NCI-H2081 treated with DMSO at 0.1 percent for 48 hours (cell line): Measurements from ENCODE around the gene CRY2.
"Not testable (repeated sequence)": the region's sequence is repeated elsewhere in the genome, so short reads cannot be mapped to it uniquely, and the experiment has no call there.

ENCODE experiments used
- DNase-seq: peaks from one replicate; lab custom pipeline; 2025; lab: John Stamatoyannopoulos, UW

Gene CRY2

DNA sequence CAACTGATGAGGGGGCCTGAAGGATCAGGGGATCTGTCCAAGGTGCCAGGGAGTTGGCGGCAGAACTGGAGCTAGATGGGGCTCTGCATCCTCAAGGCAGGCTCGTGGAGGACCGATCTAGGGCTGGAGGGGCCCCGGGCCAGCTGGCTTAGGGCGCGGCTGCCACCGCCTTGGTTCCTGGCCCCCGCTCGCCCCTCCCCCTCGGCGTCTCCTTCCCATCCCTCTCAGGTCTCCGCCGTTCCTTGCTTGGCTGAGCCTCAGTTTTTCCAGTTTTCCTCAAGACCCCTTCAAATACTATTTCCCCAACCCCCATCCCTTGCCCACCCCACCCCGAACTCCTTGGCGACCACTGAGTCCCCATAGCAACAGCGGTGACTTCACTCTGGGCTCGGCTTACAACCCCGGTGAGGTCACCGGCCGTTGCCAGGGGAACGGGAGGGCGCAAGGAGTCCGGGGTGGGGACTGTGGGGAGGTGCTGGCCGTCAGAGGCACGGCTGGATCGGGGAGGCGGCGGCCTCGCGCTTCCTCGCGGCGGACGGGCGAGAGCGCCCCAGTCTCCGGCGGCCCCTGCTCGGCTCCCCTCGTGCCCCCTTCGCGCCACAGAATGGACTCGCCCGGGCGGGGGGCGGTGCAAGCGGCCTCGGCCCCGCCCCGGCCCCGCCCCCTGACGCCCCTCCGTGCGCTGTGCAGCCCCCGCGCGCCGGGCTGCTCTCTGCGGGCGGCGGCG lies 52.3 kb downstream of the CRY2 start:
- peak; percentile 41 for DNase-seq

DNA sequence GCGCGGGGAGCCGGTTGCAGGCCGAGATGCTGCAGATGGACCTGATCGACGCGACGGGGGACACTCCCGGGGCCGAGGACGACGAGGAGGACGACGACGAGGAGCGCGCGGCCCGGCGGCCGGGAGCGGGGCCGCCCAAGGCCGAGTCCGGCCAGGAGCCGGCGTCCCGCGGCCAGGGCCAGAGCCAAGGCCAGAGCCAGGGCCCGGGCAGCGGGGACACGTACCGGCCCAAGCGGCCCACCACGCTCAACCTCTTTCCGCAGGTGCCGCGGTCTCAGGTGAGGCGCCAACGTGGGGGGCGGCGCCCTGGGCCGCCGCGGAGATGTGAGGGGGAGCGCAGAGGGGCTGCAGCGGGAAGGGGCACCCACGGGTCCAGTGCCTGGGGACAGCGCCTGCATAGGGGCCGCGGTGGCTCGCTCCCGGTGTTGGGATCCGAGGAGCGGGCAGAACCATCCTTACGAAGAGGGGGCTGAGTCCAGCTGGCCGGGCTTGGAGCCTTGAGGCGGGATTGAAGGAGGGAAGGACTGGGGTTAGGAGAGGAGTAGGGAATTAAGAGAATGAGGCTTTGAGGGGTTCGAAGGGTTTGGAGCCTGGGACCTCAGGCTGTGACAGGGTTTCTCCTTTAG lies 53.0 kb downstream of the CRY2 start:
- not testable (repeated sequence) for DNase-seq

DNA sequence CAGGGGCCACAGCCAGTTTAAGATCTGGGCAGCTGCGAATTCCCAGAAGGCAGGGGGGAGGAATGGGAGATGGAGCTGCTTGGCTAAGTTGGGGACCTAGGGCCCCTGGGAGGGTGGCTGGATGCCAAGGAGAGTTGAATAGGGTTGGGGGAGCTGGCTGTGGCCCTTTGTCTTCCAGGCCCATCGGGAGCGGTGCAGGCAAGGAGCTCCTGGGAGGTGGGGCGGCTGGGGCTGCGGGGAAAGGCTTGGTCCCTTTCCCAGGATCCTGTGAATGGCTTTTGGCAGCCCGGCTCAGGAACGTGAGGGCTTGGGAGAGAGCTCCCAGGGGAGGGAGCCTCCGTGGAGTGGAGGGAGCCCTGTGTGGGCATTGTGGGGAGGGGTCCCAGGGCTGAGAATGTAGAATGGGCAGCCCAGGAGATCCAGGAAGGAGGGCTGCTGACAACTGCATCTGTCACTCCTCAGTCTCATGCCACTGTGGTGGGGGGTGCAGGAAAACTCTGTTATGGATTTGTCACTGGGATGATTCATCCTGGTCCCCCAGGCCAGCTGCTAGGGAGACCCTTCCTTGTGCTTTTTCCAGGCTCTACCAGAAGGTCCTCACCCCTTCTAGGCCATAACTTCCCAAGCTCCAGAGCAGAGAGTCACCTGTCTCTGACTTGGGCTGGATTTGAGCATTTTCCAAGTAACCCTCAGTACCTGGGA lies 53.8 kb downstream of the CRY2 start:
- no peak for DNase-seq

DNA sequence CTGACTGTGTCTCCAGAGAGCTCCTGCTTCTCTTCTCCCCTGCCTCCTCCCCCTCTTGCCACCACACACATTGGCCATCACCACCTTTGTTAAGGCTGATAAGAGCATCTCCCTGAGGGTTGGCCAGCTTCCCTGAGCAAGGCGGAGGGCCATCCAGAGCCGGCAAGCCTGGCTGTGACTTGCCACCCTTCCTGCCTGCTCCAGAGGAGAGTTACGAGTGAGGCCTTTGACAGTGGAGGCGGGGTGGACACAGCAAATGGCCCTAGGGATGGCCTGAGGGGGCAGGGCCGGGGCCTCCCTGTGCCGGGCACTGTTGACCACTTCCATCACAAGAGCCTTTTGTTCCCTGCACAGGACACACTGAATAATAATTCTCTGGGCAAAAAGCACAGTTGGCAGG lies 54.4 kb downstream of the CRY2 start:
- DNase-seq = no peak

DNA sequence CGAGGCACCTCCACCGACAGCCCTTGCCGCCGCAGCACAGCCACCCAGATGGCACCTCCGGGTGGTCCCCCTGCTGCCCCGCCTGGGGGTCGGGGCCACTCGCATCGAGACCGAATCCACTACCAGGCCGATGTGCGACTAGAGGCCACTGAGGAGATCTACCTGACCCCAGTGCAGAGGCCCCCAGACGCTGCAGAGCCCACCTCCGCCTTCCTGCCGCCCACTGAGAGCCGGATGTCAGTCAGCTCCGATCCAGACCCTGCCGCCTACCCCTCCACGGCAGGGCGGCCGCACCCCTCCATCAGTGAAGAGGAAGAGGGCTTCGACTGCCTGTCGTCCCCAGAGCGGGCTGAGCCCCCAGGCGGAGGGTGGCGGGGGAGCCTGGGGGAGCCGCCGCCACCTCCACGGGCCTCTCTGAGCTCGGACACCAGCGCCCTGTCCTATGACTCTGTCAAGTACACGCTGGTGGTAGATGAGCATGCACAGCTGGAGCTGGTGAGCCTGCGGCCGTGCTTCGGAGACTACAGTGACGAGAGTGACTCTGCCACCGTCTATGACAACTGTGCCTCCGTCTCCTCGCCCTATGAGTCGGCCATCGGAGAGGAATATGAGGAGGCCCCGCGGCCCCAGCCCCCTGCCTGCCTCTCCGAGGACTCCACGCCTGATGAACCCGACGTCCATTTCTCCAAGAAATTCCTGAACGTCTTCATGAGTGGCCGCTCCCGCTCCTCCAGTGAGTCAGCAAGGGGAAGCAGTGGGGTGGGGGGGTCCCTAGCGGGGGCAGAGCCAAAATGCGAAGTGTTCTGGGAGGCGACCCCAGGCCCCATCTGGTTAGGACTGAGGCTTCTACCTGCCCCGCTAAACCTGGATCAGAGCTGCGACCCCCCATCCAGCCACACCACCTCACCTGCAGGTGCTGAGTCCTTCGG lies 55.4 kb downstream of the CRY2 start:
- no peak for DNase-seq

DNA sequence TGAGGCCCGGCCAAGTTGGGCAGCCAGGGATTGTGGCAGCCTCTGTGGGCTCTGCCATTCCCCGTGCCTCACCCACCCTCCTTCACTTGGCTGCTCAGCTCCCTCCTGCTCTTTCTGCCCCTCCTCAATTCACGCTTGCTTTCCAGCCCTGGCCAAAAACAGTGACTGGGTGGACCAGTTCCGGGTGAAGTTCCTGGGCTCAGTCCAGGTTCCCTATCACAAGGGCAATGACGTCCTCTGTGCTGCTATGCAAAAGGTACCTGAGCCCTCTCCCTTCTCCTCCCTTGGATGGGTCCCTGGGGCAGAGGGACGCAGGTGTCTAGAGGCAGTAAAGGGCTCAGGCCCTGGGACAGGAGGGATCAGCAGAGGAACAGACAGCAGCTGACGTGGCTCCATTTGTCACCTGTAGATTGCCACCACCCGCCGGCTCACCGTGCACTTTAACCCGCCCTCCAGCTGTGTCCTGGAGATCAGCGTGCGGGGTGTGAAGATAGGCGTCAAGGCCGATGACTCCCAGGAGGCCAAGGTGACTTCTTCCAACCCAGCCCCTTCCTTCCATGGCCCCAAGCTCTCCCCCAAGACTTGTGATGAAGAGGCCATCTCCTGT lies 57.1 kb downstream of the CRY2 start:
- DNase-seq = no peak

DNA sequence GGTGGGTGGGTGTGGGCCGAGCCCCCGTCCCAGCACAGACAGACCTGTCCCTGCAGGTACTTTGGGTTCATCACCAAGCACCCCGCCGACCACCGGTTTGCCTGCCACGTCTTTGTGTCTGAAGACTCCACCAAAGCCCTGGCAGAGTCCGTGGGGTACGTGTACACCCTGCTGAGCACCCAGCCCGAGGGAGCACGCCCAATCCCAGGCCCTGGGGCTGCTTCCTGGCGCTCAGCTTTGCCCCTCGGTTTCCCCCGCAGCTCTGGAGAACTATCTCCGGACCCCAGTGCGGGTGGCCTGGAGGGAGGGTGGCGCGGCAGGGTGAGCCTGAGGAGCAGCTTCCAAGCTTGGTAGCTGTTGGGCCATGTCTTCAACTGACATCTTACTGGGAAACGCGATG lies 57.8 kb downstream of the CRY2 start:
- DNase-seq = no peak

DNA sequence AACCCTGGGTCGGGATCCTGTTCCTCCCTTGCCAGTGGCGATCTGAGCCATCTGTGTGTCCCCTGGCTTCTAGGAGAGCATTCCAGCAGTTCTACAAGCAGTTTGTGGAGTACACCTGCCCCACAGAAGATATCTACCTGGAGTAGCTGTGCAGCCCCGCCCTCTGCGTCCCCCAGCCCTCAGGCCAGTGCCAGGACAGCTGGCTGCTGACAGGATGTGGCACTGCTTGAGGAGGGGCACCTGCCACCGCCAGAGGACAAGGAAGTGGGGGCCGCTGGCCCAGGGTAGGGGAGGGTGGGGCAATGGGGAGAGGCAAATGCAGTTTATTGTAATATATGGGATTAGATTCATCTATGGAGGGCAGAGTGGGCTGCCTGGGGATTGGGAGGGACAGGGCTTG lies 58.3 kb downstream of the CRY2 start:
- DNase-seq = not testable (repeated sequence)

DNA sequence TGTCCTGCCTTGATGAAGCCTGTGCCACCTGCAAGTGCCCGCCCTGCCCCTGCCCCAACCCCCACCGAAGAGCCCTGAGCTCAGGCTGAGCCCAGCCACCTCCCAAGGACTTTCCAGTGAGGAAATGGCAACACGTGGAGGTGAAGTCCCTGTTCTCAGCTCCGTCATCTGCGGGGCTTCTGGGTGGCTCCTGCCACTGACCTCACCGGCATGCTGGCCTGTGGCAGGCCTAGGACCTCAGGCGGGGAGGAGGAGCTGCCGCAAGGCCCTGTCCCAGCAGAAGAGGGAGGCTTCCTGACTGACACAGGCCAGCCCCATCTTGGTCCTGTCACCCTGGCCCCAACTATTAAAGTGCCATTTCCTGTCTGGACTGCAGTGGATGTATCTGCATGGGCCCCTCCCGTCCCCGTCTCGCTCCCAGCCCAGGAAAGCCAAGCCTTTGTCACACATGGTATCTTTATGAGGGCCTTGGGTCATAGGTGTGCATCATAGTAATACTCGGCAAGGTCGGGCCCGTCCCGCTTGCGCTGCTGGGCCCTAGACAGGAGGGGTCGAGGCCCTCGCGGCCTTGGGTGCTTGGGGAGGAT lies 58.9 kb downstream of the CRY2 start:
- DNase-seq = no peak

DNA sequence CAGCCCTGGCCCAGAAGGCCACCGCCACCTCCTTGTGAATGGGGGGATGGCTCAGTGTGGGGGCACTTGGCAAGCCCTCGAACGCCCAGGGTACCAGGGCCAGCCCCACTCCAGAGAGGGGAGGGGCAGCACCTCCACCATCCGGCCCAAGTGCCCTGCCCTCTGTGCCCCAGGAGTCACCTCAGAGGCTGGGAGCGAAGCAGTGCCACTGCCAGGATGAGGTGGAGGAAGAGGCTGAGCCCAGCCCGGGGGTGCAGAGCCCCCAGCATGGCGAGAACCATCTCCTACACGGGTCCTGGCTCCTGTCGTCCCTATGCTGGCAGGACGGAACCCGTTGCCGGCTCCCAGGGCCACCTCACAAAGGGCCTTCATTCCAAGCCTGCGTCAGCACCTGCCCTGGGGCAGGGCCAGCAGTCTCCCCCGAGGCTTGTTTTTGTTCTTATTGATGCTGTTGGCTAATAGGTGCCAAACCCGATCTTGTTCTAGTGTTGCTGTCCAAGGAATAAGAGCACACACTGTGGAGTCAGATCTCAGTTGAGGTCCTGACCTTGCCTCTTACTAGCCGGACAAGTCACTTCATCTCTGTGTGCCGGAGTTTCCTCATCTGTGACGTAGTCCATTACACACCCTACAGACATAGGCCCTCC lies 59.8 kb downstream of the CRY2 start, which contains the start of gene FREY1:
TSS of gene FREY1 (minus strand) at position 307 of the 647 bp plus-strand sequence. CDS start at position 281, 26 bp downstream.
- DNase-seq = no peak

DNA sequence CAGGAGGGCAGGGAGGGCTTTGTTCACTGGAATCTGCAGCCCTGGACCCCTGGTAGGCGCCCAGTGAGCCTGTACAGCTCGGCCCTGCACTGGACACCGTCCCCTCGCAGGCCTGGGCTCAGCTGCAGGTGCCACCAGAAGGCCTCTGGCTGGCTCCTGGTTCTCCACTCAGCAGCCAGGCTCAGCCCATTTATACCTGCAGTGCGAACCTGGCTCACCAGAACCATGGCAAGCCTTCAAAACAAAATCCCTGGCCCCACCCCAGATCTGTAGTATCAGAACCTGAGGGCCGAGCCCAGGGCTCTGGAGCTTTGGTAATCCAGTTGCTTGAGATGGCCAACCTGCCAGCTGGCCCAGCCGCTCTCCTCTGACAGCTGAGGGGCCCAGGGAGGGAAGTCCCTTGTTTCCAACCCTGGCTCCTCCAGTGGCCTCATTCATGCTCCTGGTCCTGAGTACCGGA lies 60.7 kb downstream of the CRY2 start:
- no peak for DNase-seq

DNA sequence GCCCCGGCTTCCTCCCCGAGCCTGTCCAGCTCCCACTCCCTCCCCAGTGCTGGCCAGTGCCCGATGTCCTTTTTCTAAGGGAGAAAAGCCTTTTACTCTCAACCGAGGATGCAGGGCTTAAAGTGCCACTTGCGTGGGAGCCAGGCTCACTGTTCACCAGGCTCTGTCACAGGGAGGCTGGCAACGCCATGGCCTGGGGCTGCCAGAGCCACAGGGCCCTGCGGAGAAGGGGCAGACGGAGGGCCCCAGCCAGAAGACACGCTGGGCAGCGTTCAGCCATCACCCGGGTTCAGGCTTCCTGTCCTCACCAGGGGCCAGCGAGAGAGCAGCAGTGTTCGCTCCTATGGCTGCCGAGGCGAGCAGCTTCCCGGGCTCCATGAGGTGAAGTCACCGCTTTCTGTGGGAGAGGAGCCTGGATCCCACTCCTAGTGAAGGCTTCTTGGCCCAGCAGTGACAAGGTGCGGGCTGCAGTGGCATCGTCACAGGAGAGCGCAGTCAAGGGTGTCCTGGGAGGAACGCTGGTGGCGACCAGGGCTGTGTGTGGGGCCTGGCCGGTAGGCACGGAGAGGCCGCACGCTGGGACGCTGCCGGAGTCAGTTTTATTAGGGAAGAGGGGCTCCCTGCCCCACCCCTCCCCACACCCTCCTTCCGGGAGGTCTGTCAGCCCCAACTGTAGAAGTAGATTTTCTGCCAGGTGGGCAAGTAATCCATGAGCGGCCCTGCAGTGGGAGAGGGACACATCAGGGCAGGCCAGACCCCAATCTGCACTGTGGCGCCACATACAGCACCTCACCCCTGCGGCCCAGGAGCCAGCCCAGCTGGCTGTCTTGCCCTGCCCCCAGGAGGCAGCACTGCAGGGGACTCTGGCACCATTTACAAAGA lies 62.6 kb downstream of the CRY2 start:
- DNase-seq = no peak

DNA sequence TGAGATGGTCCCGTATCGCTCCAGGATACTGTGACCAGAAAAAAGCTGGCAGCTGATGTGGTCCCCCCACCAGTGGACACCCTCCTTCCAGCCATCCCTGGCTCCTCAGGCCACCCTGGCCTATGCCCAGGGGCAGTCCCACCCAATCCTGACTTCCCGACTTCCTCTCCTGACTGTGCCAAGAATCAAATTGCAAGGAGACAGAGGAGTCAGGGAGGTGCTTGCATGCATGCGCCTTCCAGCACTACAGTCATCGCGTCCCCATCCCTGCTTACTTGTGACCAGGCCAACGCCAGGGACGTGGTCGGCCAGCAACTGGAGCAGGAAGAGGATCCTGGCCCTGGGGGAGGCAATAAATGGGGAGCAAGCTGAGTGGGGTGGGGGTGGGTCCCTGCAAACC lies 63.3 kb downstream of the CRY2 start:
- DNase-seq = no peak

DNA sequence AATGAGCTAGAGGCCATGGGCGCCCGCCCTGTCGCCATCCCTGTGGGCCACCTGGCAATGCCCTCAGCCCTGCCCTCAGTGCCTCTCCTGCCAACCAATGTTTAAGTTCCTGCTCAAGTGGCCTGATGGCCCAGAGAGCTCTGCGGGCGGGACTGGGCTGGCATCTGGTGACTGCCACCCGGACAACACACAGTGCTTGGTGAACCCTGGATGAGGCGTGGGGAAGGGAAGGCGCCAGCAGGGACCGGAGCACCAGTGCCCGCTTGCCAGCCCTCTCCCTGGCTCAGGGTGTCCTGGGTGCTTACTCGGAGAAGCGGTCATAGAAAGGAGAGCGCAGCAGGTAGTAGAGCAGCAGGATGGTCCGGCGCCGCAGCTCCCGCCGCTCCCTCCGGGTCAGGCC lies 66.2 kb downstream of the CRY2 start:
- no peak for DNase-seq

DNA sequence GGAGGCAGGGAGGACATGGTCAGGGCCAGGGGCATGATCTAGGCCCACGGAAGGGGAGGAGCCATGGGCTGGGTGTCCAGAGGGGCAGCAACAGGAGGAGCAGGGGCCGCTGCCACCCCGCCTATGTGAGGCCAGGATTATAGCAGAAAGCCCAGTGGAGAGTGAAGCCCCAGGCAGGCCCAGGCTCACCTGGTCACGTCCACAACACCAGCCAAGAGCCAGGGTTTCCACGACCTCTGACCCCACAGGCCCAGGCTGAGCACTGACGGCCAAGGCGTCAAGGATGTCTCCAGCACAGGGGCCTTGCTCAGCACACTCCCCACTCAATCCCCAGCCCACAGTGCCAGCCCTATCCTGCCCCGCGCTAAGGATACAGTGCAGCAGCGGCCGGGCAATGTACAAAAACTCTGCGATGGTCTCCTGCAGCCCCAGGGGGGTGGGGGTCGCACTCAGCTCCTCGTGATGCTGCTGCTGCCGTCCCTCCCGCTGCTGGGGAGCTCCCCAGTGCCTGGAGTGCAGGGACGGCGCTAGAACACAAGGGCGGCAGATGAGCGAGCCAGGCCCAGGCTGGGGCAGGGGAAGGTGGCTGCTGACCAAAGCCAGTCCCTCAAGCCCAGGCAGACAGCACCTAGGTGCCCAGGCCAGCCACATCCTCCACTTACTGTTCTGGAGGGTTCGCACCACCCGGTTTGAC lies 66.8 kb downstream of the CRY2 start:
- no peak for DNase-seq

DNA sequence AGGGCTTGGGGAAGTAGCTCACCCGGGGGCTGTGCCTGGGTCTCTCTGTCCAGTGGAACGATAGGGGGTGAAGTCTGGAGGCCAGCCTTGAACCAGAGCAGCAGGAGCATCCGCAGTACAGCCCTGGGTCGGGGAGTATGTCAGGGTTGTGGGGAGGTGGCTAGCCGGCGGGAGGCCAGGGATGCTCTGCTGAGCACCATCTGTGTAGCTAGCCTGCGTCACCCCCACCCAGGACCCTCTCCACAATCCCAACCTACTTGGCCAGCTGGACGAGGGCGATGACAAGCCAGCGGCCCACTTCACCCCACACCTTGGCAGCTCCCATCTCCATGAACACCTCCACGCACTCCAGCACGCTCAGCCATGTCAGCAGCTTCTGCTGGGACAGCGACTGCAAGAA lies 68.2 kb downstream of the CRY2 start:
- no peak for DNase-seq

DNA sequence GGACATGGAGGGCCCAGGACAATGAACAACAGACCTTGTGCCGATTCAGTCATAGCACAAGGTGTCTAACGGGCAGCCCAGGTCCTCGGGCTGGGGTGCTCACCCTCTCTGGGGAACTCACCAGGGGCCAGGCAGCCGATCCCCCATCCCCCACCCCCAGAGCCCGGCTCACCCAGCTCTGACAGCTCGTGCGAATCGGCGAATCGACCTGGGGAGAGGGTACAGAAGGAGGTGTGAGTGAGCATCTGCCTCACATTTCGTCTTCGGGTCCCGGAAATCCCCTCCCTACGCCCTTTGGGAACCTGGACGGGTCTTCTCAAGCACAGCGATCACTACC lies 70.0 kb downstream of the CRY2 start:
- DNase-seq = no peak

DNA sequence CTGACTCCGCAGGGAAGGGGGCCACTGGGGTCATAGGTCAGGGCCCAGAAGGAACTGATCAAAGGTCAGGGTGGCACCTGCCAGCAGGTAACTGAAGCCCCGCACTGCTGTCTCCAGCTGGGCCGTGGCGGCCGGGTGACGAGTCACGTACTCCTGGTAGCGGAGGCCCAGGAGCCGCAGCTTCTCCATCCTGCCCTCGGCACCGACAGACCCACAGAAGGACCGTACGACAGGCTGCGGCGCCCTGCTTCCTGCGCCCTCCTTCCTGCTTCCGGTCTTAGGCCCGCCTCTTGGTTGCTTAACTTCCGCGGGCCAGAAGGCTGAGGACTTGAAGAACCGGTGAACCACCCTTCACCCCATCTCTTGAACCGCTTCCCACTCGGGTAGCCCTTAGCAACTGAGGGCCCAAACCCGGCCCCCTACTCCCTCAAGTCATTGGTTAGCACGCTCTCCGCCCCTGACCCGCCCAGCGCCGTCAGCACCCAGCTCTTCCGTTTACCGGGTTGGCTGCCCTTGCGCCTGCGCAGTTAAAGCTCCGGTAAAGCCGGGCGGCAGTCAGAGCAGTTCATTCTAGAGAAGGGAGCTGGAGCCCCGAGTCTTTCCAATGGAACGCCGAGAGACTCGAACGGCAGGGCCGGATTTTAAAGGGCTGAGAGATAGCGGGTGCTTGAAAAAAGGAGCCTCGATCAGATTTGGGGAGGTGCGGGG lies 70.5 kb downstream of the CRY2 start, which contains the start of gene PEX16:
TSS of gene PEX16 (minus strand) at position 255 of the 708 bp plus-strand sequence. CDS start at position 189, 66 bp downstream.
- peak; percentile 95 for DNase-seq
